Smooth muscle cell of the umbilical artery (primary cell): Measurements from ENCODE around the gene UNG. TPM values are rescaled to one million over a fixed set of nuclear protein-coding genes. Genes with fewer than 3 reads are reported as not detected.

Source experiments
- total RNA-seq: library from RNA; depleted of rRNA; stranded (reverse); fragments of >200 nt; gene quantifications from 2 replicates; pipeline ENCODE4 v1.2.3, GENCODE V29; 2014

The UNG gene
- 18.5 and 18.7 TPM in 2 replicates for total RNA-seq

GRCh38 chr12:109097435-109098182 lies at the start of gene UNG:
Gene UNG, plus strand, starts transcription at chr12:109097597. Its CDS starts 83 bp downstream, at chr12:109097680.

GRCh38 chr12:109052414-109053323 lies 44.7 kb upstream of the UNG start, which contains the start of gene USP30:
Gene USP30, plus strand, starts transcription at chr12:109052576. Its CDS starts 103 bp downstream, at chr12:109052679.

GRCh38 chr12:109093022-109093918 lies 4.1 kb upstream of the UNG start, which contains the start of gene ALKBH2:
Gene ALKBH2, minus strand, starts transcription at chr12:109093472. Its CDS starts 686 bp downstream, at chr12:109092786.

GRCh38 chr12:109115758-109116610 lies 18.6 kb downstream of the UNG start, which contains the start of gene ACACB:
Gene ACACB, plus strand, starts transcription at chr12:109116587. Its CDS starts 22,819 bp downstream, at chr12:109139406.

Other genes with a start within 250 kb of the UNG start
- 22.6 and 58.2 TPM in 2 replicates for gene SSH1, start 240.0 kb upstream of the UNG start, total RNA-seq
- gene DAO, start 217.5 kb upstream of the UNG start, total RNA-seq = not detected in 2 replicates
- not detected in 2 replicates for gene SVOP, start 76.5 kb upstream of the UNG start, total RNA-seq
- gene USP30, start 45.0 kb upstream of the UNG start, total RNA-seq = 5.4 and 5.9 TPM in 2 replicates
- gene ALKBH2, start 4.1 kb upstream of the UNG start, total RNA-seq = 14.0 and 15.7 TPM in 2 replicates
- gene ACACB, start 19.0 kb downstream of the UNG start, total RNA-seq = 4.5 and 4.7 TPM in 2 replicates
- not detected in 2 replicates for gene FOXN4, start 211.7 kb downstream of the UNG start, total RNA-seq